PFSK-1 (cell line): Measurements from ENCODE around the gene DUSP21.

Source experiments
- FOXP2 ChIP-seq: optimal IDR thresholded peaks from 2 replicates; pipeline ENCODE3; 2011; ENCODE audit warnings: borderline replicate concordance, control low read depth, inconsistent platforms; ENCODE audit not compliant: insufficient read depth; ENCODE audit errors: extremely low read length, extremely low read depth
- POLR2AphosphoS5 ChIP-seq: IDR thresholded peaks from 2 replicates; pipeline ENCODE4 v1.6.1; 2012; ENCODE audit warnings: low read depth, mild to moderate bottlenecking, control low read depth, low read length, moderate library complexity
- SIN3A ChIP-seq: IDR thresholded peaks from 2 replicates; pipeline ENCODE4 v1.6.1; 2012; ENCODE audit warnings: mild to moderate bottlenecking, low read length, moderate library complexity, borderline replicate concordance; ENCODE audit not compliant: insufficient read depth
- TAF1 ChIP-seq: IDR thresholded peaks from 2 replicates; pipeline ENCODE4 v1.6.1; 2012; ENCODE audit warnings: low read length, control low read depth, borderline replicate concordance; ENCODE audit not compliant: insufficient read depth
- TF ChIP-seq, protein P1 (sequence below), 2 experiments: IDR thresholded peaks; 2 replicates each; pipeline versions ENCODE4 v1.6.1 to v1.8.0; 2011 to 2012; ENCODE audit warnings: low read depth in 2 of 2, low read length in 2 of 2, control low read depth in 1 of 2, inconsistent platforms in 1 of 2, mild to moderate bottlenecking in 1 of 2, moderate library complexity in 1 of 2; ENCODE audit not compliant: insufficient read depth in 1 of 2

Gene DUSP21

GRCh38 chrX:44843318-44843702 is 511 bp upstream of the DUSP21 start:
- TF ChIP-seq, protein P1, sequence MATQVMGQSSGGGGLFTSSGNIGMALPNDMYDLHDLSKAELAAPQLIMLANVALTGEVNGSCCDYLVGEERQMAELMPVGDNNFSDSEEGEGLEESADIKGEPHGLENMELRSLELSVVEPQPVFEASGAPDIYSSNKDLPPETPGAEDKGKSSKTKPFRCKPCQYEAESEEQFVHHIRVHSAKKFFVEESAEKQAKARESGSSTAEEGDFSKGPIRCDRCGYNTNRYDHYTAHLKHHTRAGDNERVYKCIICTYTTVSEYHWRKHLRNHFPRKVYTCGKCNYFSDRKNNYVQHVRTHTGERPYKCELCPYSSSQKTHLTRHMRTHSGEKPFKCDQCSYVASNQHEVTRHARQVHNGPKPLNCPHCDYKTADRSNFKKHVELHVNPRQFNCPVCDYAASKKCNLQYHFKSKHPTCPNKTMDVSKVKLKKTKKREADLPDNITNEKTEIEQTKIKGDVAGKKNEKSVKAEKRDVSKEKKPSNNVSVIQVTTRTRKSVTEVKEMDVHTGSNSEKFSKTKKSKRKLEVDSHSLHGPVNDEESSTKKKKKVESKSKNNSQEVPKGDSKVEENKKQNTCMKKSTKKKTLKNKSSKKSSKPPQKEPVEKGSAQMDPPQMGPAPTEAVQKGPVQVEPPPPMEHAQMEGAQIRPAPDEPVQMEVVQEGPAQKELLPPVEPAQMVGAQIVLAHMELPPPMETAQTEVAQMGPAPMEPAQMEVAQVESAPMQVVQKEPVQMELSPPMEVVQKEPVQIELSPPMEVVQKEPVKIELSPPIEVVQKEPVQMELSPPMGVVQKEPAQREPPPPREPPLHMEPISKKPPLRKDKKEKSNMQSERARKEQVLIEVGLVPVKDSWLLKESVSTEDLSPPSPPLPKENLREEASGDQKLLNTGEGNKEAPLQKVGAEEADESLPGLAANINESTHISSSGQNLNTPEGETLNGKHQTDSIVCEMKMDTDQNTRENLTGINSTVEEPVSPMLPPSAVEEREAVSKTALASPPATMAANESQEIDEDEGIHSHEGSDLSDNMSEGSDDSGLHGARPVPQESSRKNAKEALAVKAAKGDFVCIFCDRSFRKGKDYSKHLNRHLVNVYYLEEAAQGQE (IDR thresholded peaks at IDR 0.05; ENCODE audit: insufficient read depth in 1 of 2, low read depth in 2 of 2, low read length in 2 of 2) = no peak
- TF ChIP-seq FOXP2 = no peak
- TF ChIP-seq SIN3A = no peak
- no peak for TF ChIP-seq POLR2AphosphoS5

DNA sequence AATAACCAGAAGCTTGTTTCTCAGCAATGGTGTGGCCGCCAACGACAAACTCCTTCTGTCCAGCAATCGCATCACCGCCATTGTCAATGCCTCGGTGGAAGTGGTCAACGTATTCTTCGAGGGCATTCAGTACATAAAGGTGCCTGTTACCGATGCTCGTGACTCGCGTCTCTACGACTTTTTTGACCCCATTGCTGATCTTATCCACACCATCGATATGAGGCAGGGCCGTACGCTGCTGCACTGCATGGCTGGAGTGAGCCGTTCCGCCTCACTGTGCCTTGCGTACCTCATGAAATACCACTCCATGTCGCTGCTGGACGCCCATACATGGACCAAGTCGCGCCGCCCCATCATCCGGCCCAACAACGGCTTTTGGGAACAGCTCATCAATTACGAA is 383 bp downstream of the DUSP21 start:
- no peak for TF ChIP-seq SIN3A

DNA sequence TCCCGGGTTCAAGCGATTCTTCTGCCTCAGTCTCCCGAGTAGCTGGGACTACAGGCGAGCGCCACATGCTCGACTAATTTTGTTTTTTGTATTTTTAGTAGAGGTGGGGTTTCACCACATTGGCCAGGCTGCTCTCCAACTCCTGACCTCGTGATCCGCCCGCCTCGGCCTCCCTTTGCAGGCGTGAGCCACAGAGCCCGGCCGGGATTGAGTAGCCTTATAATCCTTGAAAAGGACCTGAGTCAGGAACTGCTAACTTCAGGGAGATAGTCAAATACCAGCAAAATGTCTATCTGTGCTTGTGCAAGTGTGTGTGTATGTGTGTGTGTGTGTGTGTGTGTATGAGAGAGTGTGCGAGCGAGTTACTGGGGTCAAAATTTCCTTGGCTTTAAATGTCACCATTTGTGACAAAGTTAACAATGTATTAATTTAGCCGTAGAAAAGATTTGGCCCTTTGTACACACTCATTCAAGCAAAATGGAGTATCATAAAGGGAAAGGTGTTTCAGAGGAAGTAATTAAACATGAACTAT is 27.4 kb downstream of the DUSP21 start:
- TF ChIP-seq FOXP2 (no peak), SIN3A (no peak), TAF1 (no peak), POLR2AphosphoS5 (no peak)
- TF ChIP-seq, protein P1 (IDR thresholded peaks at IDR 0.05; ENCODE audit: insufficient read depth in 1 of 2, low read depth in 2 of 2, low read length in 2 of 2) = no peak

- TF ChIP-seq POLR2AphosphoS5 (0 out of 2 replicates have a peak, but pooled peaks have one; percentile 30), TAF1 (no peak), FOXP2 (no peak), SIN3A (no peak)
- TF ChIP-seq, protein P1 (IDR thresholded peaks at IDR 0.05; ENCODE audit: insufficient read depth in 1 of 2, low read depth in 2 of 2, low read length in 2 of 2) = no peak
Observed at GRCh38 chrX:44871931-44872820, 28.4 kb downstream of the DUSP21 start.

DNA sequence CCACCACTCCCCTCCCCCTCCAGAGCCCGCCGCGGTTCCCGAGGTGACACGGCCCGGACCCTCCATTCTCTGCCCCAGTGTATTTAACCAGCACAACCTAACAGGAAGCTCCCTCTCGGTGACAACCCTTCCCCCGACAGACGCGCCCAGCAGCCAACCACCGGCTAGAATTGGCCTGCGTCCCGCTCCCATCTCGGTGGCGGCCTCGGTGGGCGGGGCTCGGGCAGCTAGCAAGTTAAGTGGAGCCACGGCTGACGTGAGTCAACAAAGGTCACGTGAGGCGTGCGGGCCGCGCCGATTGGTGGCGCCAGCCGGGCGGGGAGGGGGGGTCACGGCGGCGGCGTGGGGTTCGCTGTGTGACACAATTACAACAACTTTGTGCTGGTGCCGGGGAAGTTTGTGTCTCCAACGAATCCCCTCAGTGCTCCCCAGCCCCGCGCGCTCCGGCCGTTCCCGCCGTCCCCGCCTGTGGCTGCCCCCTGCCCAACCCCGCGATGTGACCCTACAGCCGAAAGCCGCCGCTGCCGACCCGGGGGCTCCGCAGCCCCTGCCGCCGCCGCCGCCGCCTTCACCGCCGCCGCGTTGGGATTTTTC is 29.1 kb downstream of the DUSP21 start, which contains the start of gene KDM6A:
KDM6A (plus strand) TSS at position 368 of the 594 bp plus-strand sequence. CDS start 364 bp downstream, outside the sequence.
- TF ChIP-seq, protein P1 (IDR thresholded peaks at IDR 0.05; ENCODE audit: insufficient read depth in 1 of 2, low read depth in 2 of 2, low read length in 2 of 2) = no peak
- 0 out of 2 replicates have a peak, but pooled peaks have one; percentile 59 for TF ChIP-seq SIN3A
- TF ChIP-seq FOXP2 = peak; percentile 93
- peak; percentile 4; the same call in 1 of the 2 replicates for TF ChIP-seq POLR2AphosphoS5
- peak; percentile 84; the same call in 1 of the 2 replicates for TF ChIP-seq TAF1
